Measurements from ENCODE around the gene SEC61B. TPM values are rescaled to one million over a fixed set of nuclear protein-coding genes. Genes with fewer than 3 reads are reported as not detected.
"Not testable (repeated sequence)": the region's sequence is repeated elsewhere in the genome, so short reads cannot be mapped to it uniquely, and the experiment has no call there.

The SEC61B gene
- total RNA-seq, 1 donor from 2014 or later, result 131 TPM

DNA sequence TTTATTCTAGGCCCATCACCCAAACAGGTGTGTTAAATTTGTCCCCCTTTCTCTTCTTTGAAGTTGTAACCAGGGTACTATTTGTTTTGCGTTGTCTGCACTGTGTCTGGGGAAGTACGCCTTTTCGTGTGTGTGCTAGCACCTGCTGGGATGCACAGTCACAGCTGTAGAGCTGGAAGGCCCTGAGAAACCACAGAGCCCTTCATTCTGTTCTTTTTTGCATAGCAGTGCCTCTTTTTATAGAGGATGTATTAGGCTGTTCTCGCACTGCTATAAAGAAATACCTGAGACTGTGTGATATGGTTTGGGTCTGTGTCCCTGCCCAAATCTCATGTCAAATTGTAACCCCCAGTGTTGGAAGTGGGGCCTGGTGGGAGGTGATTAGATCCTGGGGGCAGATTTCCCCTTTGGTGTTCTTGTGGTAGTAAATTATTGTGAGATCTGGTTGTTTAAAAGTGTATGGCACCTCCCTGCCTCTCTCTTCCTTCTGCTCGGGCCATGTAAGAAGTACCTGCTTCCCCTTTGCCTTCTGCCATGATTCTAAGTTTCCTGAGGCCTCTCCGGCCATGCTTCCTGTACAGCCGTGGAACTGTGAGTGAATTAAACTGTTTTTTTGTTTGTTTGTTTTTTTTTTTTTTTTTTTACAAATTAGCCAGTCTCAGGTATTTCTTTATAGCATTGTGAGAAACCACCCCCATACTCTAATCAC lies 14.0 kb downstream of the SEC61B start:
- Mint-ChIP-seq H3K4me1 (ENCODE audit: low read depth, unreplicated experiment) (peaks cover 7% of the 10 kb centered on the region), H3K27ac (ENCODE audit: unreplicated experiment) (no peak overlapping the region), H3K36me3 (ENCODE audit: unreplicated experiment) (peaks cover 6% of the 10 kb centered on the region), H3K27me3 (ENCODE audit: unreplicated experiment) (peaks cover 2% of the 10 kb centered on the region), H3K4me3 (ENCODE audit: unreplicated experiment) (no peak overlapping the region), H3K9me3 (ENCODE audit: unreplicated experiment) (no peaks in the 10 kb centered on the region)
- DNase-seq, result no peak
- TF ChIP-seq, protein P1, sequence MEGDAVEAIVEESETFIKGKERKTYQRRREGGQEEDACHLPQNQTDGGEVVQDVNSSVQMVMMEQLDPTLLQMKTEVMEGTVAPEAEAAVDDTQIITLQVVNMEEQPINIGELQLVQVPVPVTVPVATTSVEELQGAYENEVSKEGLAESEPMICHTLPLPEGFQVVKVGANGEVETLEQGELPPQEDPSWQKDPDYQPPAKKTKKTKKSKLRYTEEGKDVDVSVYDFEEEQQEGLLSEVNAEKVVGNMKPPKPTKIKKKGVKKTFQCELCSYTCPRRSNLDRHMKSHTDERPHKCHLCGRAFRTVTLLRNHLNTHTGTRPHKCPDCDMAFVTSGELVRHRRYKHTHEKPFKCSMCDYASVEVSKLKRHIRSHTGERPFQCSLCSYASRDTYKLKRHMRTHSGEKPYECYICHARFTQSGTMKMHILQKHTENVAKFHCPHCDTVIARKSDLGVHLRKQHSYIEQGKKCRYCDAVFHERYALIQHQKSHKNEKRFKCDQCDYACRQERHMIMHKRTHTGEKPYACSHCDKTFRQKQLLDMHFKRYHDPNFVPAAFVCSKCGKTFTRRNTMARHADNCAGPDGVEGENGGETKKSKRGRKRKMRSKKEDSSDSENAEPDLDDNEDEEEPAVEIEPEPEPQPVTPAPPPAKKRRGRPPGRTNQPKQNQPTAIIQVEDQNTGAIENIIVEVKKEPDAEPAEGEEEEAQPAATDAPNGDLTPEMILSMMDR (IDR thresholded peaks at IDR 0.05; ENCODE audit: partially characterized antibody, unreplicated experiment), result no peak

DNA sequence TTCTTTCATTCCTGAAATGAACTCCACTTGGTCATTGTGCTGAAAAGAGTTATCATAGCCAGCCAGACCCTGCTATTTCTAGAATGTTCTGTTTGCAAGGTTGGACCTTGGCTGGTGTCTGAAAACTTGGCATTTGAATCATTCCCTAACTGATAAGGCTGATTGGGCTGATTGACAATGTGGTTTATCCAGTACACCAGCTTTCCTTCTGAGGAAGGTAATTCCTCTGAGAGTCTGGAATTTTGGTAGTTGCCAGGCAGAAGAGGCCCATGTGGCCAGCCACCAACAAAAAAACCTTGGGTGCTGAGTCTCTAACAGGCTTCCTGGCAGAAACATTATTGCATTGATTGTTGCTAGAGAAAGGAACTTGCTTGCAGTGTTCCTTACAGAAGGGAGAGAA lies 15.3 kb downstream of the SEC61B start:
- DNase-seq, result no peak
- peaks cover 6% of the 10 kb centered on the region for H3K36me3 Mint-ChIP-seq (ENCODE audit: unreplicated experiment)
- TF ChIP-seq, protein P1 (IDR thresholded peaks at IDR 0.05; ENCODE audit: partially characterized antibody, unreplicated experiment), result no peak
- no peaks in the 10 kb centered on the region for H3K4me1 Mint-ChIP-seq (ENCODE audit: low read depth, unreplicated experiment)
- no peak overlapping the region for H3K4me3 Mint-ChIP-seq (ENCODE audit: unreplicated experiment)
- H3K27ac Mint-ChIP-seq (ENCODE audit: unreplicated experiment), result no peak overlapping the region
- no peaks in the 10 kb centered on the region for H3K9me3 Mint-ChIP-seq (ENCODE audit: unreplicated experiment)
- peaks cover 2% of the 10 kb centered on the region for H3K27me3 Mint-ChIP-seq (ENCODE audit: unreplicated experiment)

DNA sequence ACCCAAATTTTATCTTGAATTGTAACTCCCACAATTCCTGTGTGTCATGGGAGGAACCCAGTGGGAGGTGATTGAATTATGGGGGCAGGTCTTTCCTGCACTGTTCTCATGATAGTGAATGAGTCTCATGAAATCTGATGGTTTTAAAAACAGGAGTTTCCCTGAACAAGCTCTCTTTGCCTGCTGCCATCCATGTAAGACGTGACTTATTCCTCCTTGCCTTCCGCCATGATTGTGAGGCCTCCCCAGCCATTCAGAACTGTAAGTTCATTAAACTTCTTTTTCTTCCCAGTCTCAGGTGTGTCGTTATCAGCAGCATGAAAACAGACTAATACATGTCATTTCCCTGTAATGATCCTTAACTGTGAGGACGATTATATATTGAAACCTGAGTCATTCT lies 15.8 kb downstream of the SEC61B start:
- H3K27me3 Mint-ChIP-seq (ENCODE audit: unreplicated experiment); H3K4me3 Mint-ChIP-seq (ENCODE audit: unreplicated experiment); H3K9me3 Mint-ChIP-seq (ENCODE audit: unreplicated experiment); DNase-seq; H3K36me3 Mint-ChIP-seq (ENCODE audit: unreplicated experiment); H3K4me1 Mint-ChIP-seq (ENCODE audit: low read depth, unreplicated experiment); H3K27ac Mint-ChIP-seq (ENCODE audit: unreplicated experiment): not testable (repeated sequence)

DNA sequence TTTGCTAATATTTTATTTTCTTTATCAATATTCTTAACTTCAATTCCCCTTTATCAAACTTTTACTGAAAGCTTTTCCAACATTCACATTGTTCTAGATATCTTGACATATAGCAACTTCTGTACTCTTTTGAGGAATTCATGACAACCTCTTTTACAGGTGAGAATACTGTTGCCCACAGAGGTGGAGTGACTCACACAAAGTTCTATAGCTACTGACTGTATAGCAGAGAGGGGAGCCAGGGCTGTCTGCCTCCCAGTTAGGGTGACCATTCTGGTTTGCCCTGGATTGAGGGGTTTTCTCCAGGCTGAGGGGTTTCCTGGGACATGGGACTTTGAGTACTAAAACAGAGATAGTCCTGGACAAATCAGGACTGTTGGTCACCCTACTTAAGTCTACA lies 16.2 kb downstream of the SEC61B start:
- Mint-ChIP-seq H3K27ac (ENCODE audit: unreplicated experiment) (no peak overlapping the region), H3K36me3 (ENCODE audit: unreplicated experiment) (peaks cover 6% of the 10 kb centered on the region), H3K4me1 (ENCODE audit: low read depth, unreplicated experiment) (no peaks in the 10 kb centered on the region), H3K4me3 (ENCODE audit: unreplicated experiment) (no peak overlapping the region), H3K9me3 (ENCODE audit: unreplicated experiment) (no peaks in the 10 kb centered on the region), H3K27me3 (ENCODE audit: unreplicated experiment) (peaks cover 2% of the 10 kb centered on the region)
- no peak for DNase-seq
- TF ChIP-seq, protein P1 (IDR thresholded peaks at IDR 0.05; ENCODE audit: partially characterized antibody, unreplicated experiment), result no peak

DNA sequence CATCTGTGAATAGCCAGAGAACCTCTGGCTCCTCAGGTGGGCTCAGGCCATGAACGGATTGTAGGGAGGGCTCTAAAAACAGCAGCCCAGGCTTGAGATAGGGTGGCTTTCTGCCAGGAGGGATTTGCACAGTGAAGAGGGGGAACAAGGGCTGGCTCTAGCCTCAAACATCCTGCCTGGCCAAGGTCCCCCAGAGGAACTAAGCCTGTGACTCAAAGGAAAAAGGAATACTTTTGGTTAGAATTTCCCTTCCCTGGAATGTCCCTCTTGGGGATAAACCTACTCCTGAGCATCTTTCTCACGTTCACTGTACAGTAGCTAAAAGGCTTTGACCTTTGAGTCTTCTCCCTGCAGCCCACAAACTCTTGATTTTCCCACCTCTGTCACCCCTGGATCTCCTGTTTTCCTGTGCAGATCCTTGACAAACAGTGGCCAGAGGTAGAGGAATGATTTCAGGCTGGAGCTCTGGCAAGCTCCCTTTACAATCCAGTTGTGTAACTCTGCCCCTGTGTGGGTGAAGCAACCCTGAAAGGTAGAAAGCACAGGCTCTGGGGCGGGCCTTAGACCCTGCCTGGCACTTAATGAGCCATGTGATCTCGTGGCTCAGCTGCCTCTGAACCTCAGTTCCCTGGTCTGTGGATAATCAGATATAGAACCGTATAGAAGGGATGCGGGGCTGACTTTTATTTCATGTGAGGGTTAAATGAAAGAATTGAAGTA lies 17.4 kb downstream of the SEC61B start:
- Mint-ChIP-seq H3K36me3 (ENCODE audit: unreplicated experiment) (peaks cover 6% of the 10 kb centered on the region), H3K27ac (ENCODE audit: unreplicated experiment) (no peak overlapping the region)

More for the DNA sequence above, 17.4 kb downstream of the SEC61B start:
- TF ChIP-seq, protein P1 (IDR thresholded peaks at IDR 0.05; ENCODE audit: partially characterized antibody, unreplicated experiment), result no peak
- Mint-ChIP-seq H3K4me3 (ENCODE audit: unreplicated experiment) (no peak overlapping the region), H3K27me3 (ENCODE audit: unreplicated experiment) (no peaks in the 10 kb centered on the region), H3K9me3 (ENCODE audit: unreplicated experiment) (no peaks in the 10 kb centered on the region), H3K4me1 (ENCODE audit: low read depth, unreplicated experiment) (no peaks in the 10 kb centered on the region)
- DNase-seq, result no peak

All from glutamatergic neuron (in vitro differentiated cells).